PC-9 (cell line): ENCODE measurements around the gene TEX53. TPM values are rescaled to one million over a fixed set of nuclear protein-coding genes. Genes with fewer than 3 reads are reported as not detected.

Experiments
- BruUV-seq: library from RNA; stranded (reverse); fragments of 400-500 nt; replicated peaks from 2 replicates; lab custom pipeline; 2021; lab: Mats Ljungman, UMichigan
- CTCF ChIA-PET: fragments of 300-600 bp; sonication (Branson Sonifier 250); formaldehyde crosslinking; loops from one replicate; lab custom pipeline; 2022; ENCODE audit warnings: antibody characterized with exemption; lab: Charles Lee
- POLR2A ChIA-PET: fragments of 300-600 bp; sonication (Branson Sonifier 250); formaldehyde crosslinking; loops from one replicate; lab custom pipeline; 2022; ENCODE audit warnings: antibody characterized with exemption; ENCODE audit not compliant: unreplicated experiment; lab: Charles Lee
- DNase-seq, 2 experiments: peaks; one replicate each; pipeline versions ENCODE4 v3.0.0 to v3.0.0-alpha.2; 2015 to 2022; ENCODE audit warnings: mixed read lengths in 1 of 2
- H2AFZ ChIP-seq: fragments of 200-600 bp; sonication (generic); 2 replicates; pipeline ENCODE4 v1.8.1; 2017; ENCODE audit warnings: antibody characterized with exemption
- H3F3A ChIP-seq: fragments of 200-600 bp; sonication (generic); 2 replicates; pipeline ENCODE4 v1.8.1; 2017; ENCODE audit warnings: antibody characterized with exemption, mild to moderate bottlenecking, low read depth; ENCODE audit not compliant: insufficient read depth
- H3K27ac ChIP-seq: fragments of 200-600 bp; sonication (generic); 2 replicates; pipeline ENCODE4 v1.6.1; 2016; ENCODE audit warnings: mixed run types
- H3K27me3 ChIP-seq: fragments of 200-600 bp; sonication (generic); 2 replicates; pipeline ENCODE4 v1.6.1; 2016; ENCODE audit warnings: low read depth, mixed run types; ENCODE audit not compliant: insufficient read depth
- H3K36me3 ChIP-seq: fragments of 200-600 bp; sonication (generic); 2 replicates; pipeline ENCODE4 v1.6.1; 2016; ENCODE audit warnings: low read depth, mixed run types
- H3K4me1 ChIP-seq: fragments of 200-600 bp; sonication (generic); replicated peaks from 2 replicates; pipeline ENCODE4 v1.6.1; 2016; ENCODE audit warnings: mixed run types; ENCODE audit not compliant: insufficient read depth
- H3K4me2 ChIP-seq: fragments of 200-600 bp; sonication (generic); 2 replicates; pipeline ENCODE4 v1.6.1; 2017; ENCODE audit warnings: mixed run types
- H3K4me3 ChIP-seq: fragments of 200-600 bp; sonication (generic); 2 replicates; pipeline ENCODE4 v1.6.1; 2016; ENCODE audit warnings: mixed run types
- H3K79me2 ChIP-seq: fragments of 200-600 bp; sonication (generic); 2 replicates; pipeline ENCODE4 v1.6.1; 2017; ENCODE audit warnings: low read depth, mixed run types
- H3K9me2 ChIP-seq: fragments of 200-600 bp; sonication (generic); 2 replicates; pipeline ENCODE4 v1.8.1; 2017; ENCODE audit warnings: mild to moderate bottlenecking; ENCODE audit not compliant: insufficient read depth
- H3K9me3 ChIP-seq: fragments of 200-600 bp; sonication (generic); 2 replicates; pipeline ENCODE4 v1.8.1; 2016; ENCODE audit warnings: low read depth; ENCODE audit not compliant: insufficient read depth
- H4K20me1 ChIP-seq: fragments of 200-600 bp; sonication (generic); 2 replicates; pipeline ENCODE4 v1.8.1; 2017; ENCODE audit not compliant: insufficient read depth
- CTCF ChIP-seq: fragments of 200-600 bp; sonication (generic); conservative IDR thresholded peaks from 2 replicates; pipeline ENCODE4 v1.6.1; 2017; ENCODE audit warnings: mixed run types, antibody characterized with exemption, mild to moderate bottlenecking, moderate library complexity
- EZH2 ChIP-seq: fragments of 200-600 bp; sonication (generic); IDR thresholded peaks from 2 replicates; pipeline ENCODE4 v1.8.0; 2017; ENCODE audit warnings: antibody characterized with exemption, low read depth
- intact Hi-C: fragments of 100-400 bp; cut with micrococcal nuclease; formaldehyde crosslinking; loops from one replicate; pipeline ENCODE4 v1.10.0; 2022; ENCODE audit not compliant: unreplicated experiment
- total RNA-seq: library from RNA; stranded (reverse); gene quantifications from 2 replicates; pipeline ENCODE4 v1.2.3, GENCODE V29; 2021

Gene TEX53
- total RNA-seq, 1 experiment from 2014 or later, result not detected

- H3K27ac ChIP-seq, result no peak overlapping the region
- H3K4me1 ChIP-seq, result 0 out of 2 replicates have a peak, but pooled peaks cover 4% of the 10 kb centered on the region
- BruUV-seq, result no TSS peak
- no peak for TF ChIP-seq CTCF
- no peak for TF ChIP-seq EZH2
- CTCF ChIA-PET, result no interaction called here
- no peaks in the 10 kb centered on the region for H3K9me3 ChIP-seq
- H4K20me1 ChIP-seq, result no peaks in the 10 kb centered on the region
- H3K4me2 ChIP-seq, result no peak overlapping the region
- no peaks in the 10 kb centered on the region for H3K27me3 ChIP-seq
- intact Hi-C loops, result loop anchor here (10.0 kb wide), 1 partner anchor 1998 kb away; no protein-coding TSS in a partner anchor
- POLR2A ChIA-PET, result no interaction called here
- H2AFZ ChIP-seq, result no peak overlapping the region
- H3K36me3 ChIP-seq, result no peaks in the 10 kb centered on the region
- H3K9me2 ChIP-seq, result no peaks in the 10 kb centered on the region
- H3F3A ChIP-seq, result no peaks in the 10 kb centered on the region
- H3K79me2 ChIP-seq, result no peaks in the 10 kb centered on the region
- H3K4me3 ChIP-seq, result no peak overlapping the region
- DNase-seq, result no peak
These were observed 9.2 kb upstream of the TEX53 start for GRCh38 chr9:114666851-114667250.

DNA sequence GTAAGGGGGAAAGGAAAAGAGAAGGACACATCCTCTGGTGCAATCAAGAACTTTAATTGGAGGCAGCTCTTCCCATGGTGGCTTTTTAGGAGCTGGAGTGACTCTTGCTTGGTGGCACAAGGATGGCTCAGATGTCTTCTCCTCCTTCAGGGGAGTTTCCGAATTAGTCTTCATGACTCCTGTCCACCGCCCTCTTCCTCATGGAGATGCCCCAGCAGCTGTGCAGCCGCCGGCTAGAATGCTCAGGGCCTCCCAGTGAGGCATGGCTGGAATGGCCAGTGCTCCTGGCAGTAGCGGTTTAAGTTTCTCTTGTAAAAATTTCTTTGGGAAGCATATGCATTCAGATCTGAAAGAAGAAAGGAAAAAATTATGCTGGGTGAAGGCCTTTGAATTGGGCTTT lies 8.8 kb upstream of the TEX53 start:
- H3K36me3 ChIP-seq, result no peaks in the 10 kb centered on the region
- H2AFZ ChIP-seq, result no peak overlapping the region
- no peaks in the 10 kb centered on the region for H3K27me3 ChIP-seq
- no peaks in the 10 kb centered on the region for H3F3A ChIP-seq
- H3K9me2 ChIP-seq, result no peaks in the 10 kb centered on the region
- CTCF ChIA-PET, result no interaction called here
- BruUV-seq, result no TSS peak
- no peak overlapping the region for H3K4me3 ChIP-seq
- no peaks in the 10 kb centered on the region for H3K79me2 ChIP-seq
- POLR2A ChIA-PET, result no interaction called here
- no peak for DNase-seq
- H3K27ac ChIP-seq, result no peak overlapping the region
- intact Hi-C loops, result loop anchor here (10.0 kb wide), 1 partner anchor 1998 kb away; no protein-coding TSS in a partner anchor
- H3K9me3 ChIP-seq, result no peaks in the 10 kb centered on the region
- H4K20me1 ChIP-seq, result no peaks in the 10 kb centered on the region
- no peaks in the 10 kb centered on the region for H3K4me1 ChIP-seq
- H3K4me2 ChIP-seq, result no peak overlapping the region
- TF ChIP-seq EZH2 (no peak), CTCF (no peak)

GRCh38 chr9:114664181-114664580 lies 6.6 kb upstream of the TEX53 start:
- H3K27me3 ChIP-seq, result no peaks in the 10 kb centered on the region
- no TSS peak for BruUV-seq
- ChIA-PET CTCF (interaction anchor here (1.2 kb wide), 1 partner anchor 350 kb away, joined by 3 read pairs; no protein-coding TSS in a partner anchor), POLR2A (no interaction called here)
- TF ChIP-seq CTCF (no peak), EZH2 (no peak)
- H4K20me1 ChIP-seq, result no peaks in the 10 kb centered on the region
- DNase-seq, result no peak
- no peak overlapping the region for H3K27ac ChIP-seq
- H3K4me3 ChIP-seq, result no peak overlapping the region
- no peak overlapping the region for H2AFZ ChIP-seq
- H3K4me1 ChIP-seq, result no peaks in the 10 kb centered on the region
- H3K4me2 ChIP-seq, result no peak overlapping the region
- H3K9me2 ChIP-seq, result no peaks in the 10 kb centered on the region
- H3F3A ChIP-seq, result no peaks in the 10 kb centered on the region
- intact Hi-C loops, result loop anchor here (10.0 kb wide), 1 partner anchor 2001 kb away; no protein-coding TSS in a partner anchor
- H3K79me2 ChIP-seq, result no peaks in the 10 kb centered on the region
- no peaks in the 10 kb centered on the region for H3K9me3 ChIP-seq
- H3K36me3 ChIP-seq, result no peaks in the 10 kb centered on the region
